ENCODE measurements around the gene KIRREL3.

- TF ChIP-seq, protein P1, sequence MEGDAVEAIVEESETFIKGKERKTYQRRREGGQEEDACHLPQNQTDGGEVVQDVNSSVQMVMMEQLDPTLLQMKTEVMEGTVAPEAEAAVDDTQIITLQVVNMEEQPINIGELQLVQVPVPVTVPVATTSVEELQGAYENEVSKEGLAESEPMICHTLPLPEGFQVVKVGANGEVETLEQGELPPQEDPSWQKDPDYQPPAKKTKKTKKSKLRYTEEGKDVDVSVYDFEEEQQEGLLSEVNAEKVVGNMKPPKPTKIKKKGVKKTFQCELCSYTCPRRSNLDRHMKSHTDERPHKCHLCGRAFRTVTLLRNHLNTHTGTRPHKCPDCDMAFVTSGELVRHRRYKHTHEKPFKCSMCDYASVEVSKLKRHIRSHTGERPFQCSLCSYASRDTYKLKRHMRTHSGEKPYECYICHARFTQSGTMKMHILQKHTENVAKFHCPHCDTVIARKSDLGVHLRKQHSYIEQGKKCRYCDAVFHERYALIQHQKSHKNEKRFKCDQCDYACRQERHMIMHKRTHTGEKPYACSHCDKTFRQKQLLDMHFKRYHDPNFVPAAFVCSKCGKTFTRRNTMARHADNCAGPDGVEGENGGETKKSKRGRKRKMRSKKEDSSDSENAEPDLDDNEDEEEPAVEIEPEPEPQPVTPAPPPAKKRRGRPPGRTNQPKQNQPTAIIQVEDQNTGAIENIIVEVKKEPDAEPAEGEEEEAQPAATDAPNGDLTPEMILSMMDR (IDR thresholded peaks at IDR 0.05): no peak
- TF ChIP-seq MAZ (IDR thresholded peaks at IDR 0.05; ENCODE audit: borderline replicate concordance, low read depth, low read length) (no peak), CEBPB (IDR thresholded peaks at IDR 0.05) (no peak), CHD2 (IDR thresholded peaks at IDR 0.05; ENCODE audit: low read length, partially characterized antibody) (no peak)
These were observed 2.9 kb downstream of the KIRREL3 start for GRCh38 chr11:126997641-126998040.

All from A549 (cell line).